Measurements from ENCODE around the gene TENM4. TPM values are rescaled to one million over a fixed set of nuclear protein-coding genes. Genes with fewer than 3 reads are reported as not detected.

The TENM4 gene
- polyA plus RNA-seq, 3 donors, result 0.31 to 1.7 TPM; not detected in 1

DNA sequence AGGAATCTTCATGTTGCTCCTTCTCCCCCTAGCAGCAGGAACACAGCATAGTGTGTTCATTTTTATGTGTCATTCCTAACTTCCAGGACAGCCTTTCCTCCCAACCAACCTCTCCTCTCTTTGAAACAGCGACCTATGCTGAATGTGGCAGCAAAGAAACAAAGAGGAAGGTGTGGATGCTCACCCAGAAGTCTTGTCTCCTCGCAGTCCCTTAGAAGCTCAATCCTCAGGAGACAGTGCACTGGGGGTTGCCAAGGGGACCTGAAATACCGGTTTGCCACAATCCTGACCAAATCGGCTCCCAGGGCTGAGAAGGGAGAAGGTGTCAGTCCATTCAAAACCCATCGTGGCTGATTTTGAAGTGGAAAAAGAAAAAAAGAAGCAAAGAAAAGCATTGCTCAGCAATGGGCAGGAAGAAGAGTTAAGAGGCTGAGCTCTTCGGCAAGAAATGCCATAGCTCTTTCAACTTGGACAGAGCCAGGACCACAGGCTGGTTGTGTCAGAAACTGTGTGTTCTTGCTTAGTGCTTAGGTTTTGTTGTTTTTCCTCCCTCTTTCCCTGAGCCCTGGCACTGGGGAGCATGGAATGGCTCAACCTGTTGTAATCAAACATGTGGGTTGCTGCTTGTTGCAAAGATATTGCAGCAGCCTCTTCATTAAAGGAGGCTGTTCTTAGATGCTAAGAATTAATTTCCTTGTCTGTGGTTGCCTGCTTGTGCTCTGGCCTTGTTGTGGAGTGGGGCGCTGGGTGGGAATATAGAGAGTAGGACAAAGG is 30.4 kb upstream of the TENM4 start:
- Histone ChIP-seq H3K27me3 (ENCODE audit: control insufficient read depth in 2 of 2, insufficient read depth in 2 of 2, low read length in 2 of 2) (peaks cover 4 to 23% of the 10 kb centered on the region in 2 donors), H3K4me2 (replicated peaks; ENCODE audit: extremely low read depth, low read length, poor library complexity, severe bottlenecking) (no peak overlapping the region), H3K9me3 (replicated peaks in 1 of 2; ENCODE audit: control insufficient read depth in 1 of 2, insufficient read depth in 1 of 2, low read length in 2 of 2) (no peaks in the 10 kb centered on the region), H3K79me2 (ENCODE audit: insufficient read depth, low read length) (no peaks in the 10 kb centered on the region), H3K27ac (ENCODE audit: low read depth in 1 of 2, low read length in 2 of 2) (no peak overlapping the region), H3K36me3 (replicated peaks in 1 of 2; ENCODE audit: control insufficient read depth in 1 of 2, insufficient read depth in 2 of 2, low read length in 2 of 2) (no peaks in the 10 kb centered on the region), H3K9ac (ENCODE audit: insufficient read depth, low read length, poor library complexity, severe bottlenecking) (no peak overlapping the region), H4K20me1 (ENCODE audit: insufficient read depth, low read length) (no peaks in the 10 kb centered on the region), H2AFZ (ENCODE audit: insufficient read depth, low read depth, low read length, poor library complexity, severe bottlenecking) (no peak overlapping the region), H3K4me1 (ENCODE audit: control insufficient read depth in 1 of 2, insufficient read depth in 2 of 2, low read length in 2 of 2) (no peaks in the 10 kb centered on the region), H3K4me3 (replicated peaks in 1 of 3; ENCODE audit: low read depth in 2 of 3, low read length in 3 of 3) (no peak overlapping the region)
- DNase-seq, result no peak
- H3K27me3 Mint-ChIP-seq (ENCODE audit: low read depth in 3 of 3), result peaks cover 6 to 31% (median 23%) of the 10 kb centered on the region in 3 donors
- TF ChIP-seq, protein P1, sequence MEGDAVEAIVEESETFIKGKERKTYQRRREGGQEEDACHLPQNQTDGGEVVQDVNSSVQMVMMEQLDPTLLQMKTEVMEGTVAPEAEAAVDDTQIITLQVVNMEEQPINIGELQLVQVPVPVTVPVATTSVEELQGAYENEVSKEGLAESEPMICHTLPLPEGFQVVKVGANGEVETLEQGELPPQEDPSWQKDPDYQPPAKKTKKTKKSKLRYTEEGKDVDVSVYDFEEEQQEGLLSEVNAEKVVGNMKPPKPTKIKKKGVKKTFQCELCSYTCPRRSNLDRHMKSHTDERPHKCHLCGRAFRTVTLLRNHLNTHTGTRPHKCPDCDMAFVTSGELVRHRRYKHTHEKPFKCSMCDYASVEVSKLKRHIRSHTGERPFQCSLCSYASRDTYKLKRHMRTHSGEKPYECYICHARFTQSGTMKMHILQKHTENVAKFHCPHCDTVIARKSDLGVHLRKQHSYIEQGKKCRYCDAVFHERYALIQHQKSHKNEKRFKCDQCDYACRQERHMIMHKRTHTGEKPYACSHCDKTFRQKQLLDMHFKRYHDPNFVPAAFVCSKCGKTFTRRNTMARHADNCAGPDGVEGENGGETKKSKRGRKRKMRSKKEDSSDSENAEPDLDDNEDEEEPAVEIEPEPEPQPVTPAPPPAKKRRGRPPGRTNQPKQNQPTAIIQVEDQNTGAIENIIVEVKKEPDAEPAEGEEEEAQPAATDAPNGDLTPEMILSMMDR (IDR thresholded peaks at IDR 0.05), result no peak
- no peaks in the 10 kb centered on the region for H3K36me3 Mint-ChIP-seq
- H3K4me1 Mint-ChIP-seq, result no peaks in the 10 kb centered on the region
- no peak overlapping the region for H3K4me3 Mint-ChIP-seq
- H3K27ac Mint-ChIP-seq, result no peak overlapping the region
- peaks cover 0 to 10% (median 7%) of the 10 kb centered on the region in 7 donors for H3K9me3 Mint-ChIP-seq
- 24% methylated on average over 6 of the region's 7 CpGs for WGBS (ENCODE audit: insufficient coverage)
- intact Hi-C loops (cut with micrococcal nuclease), result no loop called here

DNA sequence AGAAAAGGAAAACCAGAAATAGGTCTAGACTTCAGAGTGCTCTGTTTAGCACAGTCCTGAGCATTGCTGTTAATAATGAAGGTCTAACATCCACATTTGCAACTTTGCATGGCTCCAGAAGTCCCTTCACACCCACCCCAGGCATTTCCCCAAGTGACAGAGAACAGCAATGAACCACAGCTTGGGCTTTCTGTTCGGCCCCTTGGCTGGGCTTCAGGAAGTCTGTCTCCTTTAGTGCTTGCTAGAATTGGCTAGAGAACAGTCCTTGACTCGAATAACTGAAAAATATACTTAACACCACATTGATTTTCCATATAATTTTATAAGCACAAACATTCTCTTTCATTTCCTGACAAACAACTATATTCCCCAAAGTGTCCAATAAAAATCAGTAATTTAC is 29.3 kb upstream of the TENM4 start:
- no peaks in the 10 kb centered on the region for H4K20me1 ChIP-seq (ENCODE audit: insufficient read depth, low read length)
- TF ChIP-seq, protein P1 (IDR thresholded peaks at IDR 0.05), result no peak
- H3K9ac ChIP-seq (ENCODE audit: insufficient read depth, low read length, poor library complexity, severe bottlenecking), result no peak overlapping the region
- DNase-seq, result no peak
- no peak overlapping the region for H3K4me2 ChIP-seq (replicated peaks; ENCODE audit: extremely low read depth, low read length, poor library complexity, severe bottlenecking)
- Mint-ChIP-seq H3K36me3 (no peaks in the 10 kb centered on the region), H3K27ac (no peak overlapping the region), H3K27me3 (ENCODE audit: low read depth in 3 of 3) (peaks cover 4 to 29% (median 23%) of the 10 kb centered on the region in 3 donors), H3K4me3 (no peak overlapping the region), H3K4me1 (no peaks in the 10 kb centered on the region), H3K9me3 (peaks cover 0 to 4% (median 2%) of the 10 kb centered on the region in 7 donors)
- H2AFZ ChIP-seq (ENCODE audit: insufficient read depth, low read depth, low read length, poor library complexity, severe bottlenecking), result no peak overlapping the region
- no peaks in the 10 kb centered on the region for H3K4me1 ChIP-seq (ENCODE audit: control insufficient read depth in 1 of 2, insufficient read depth in 2 of 2, low read length in 2 of 2)
- no peak overlapping the region for H3K4me3 ChIP-seq (replicated peaks in 1 of 3; ENCODE audit: low read depth in 2 of 3, low read length in 3 of 3)
- peaks cover 4 to 26% of the 10 kb centered on the region in 2 donors for H3K27me3 ChIP-seq (ENCODE audit: control insufficient read depth in 2 of 2, insufficient read depth in 2 of 2, low read length in 2 of 2)
- H3K79me2 ChIP-seq (ENCODE audit: insufficient read depth, low read length), result no peaks in the 10 kb centered on the region
- 80% methylated on average over 1 of the region's 2 CpGs for whole genome bisulfite sequencing (ENCODE audit: insufficient coverage)
- intact Hi-C loops (cut with micrococcal nuclease), result no loop called here
- H3K9me3 ChIP-seq (replicated peaks in 1 of 2; ENCODE audit: control insufficient read depth in 1 of 2, insufficient read depth in 1 of 2, low read length in 2 of 2), result no peaks in the 10 kb centered on the region
- H3K36me3 ChIP-seq (replicated peaks in 1 of 2; ENCODE audit: control insufficient read depth in 1 of 2, insufficient read depth in 2 of 2, low read length in 2 of 2), result no peaks in the 10 kb centered on the region
- no peak overlapping the region for H3K27ac ChIP-seq (ENCODE audit: low read depth in 1 of 2, low read length in 2 of 2)

Measured in CD14-positive monocyte (primary cell).